SK-N-MC (cell line): ENCODE data around the gene COL9A1.

Experiments
- DNase-seq: peaks from one replicate; pipeline ENCODE4 v3.0.0-alpha.2; 2011; ENCODE audit warnings: low read depth, low spot score
- H3K27ac ChIP-seq: fragments of 200-600 bp; sonication (generic); 2 replicates; pipeline ENCODE4 v1.5.1; 2016; ENCODE audit warnings: mixed run types
- H3K36me3 ChIP-seq: fragments of 200-600 bp; sonication (generic); 2 replicates; pipeline ENCODE4 v1.6.1; 2017; ENCODE audit warnings: antibody characterized with exemption, low read length, mixed read lengths; ENCODE audit not compliant: insufficient read depth
- H3K4me3 ChIP-seq: fragments of 200-600 bp; sonication (generic); 2 replicates; pipeline ENCODE4 v1.5.1; 2016
- H3K9ac ChIP-seq: fragments of 200-600 bp; sonication (generic); 2 replicates; pipeline ENCODE4 v1.8.0; 2017; ENCODE audit warnings: mixed run types, mixed read lengths; ENCODE audit not compliant: insufficient read length
- H3K9me3 ChIP-seq: fragments of 200-600 bp; sonication (generic); 2 replicates; pipeline ENCODE4 v1.6.1; 2017; ENCODE audit warnings: low read depth, mild to moderate bottlenecking, antibody characterized with exemption, low read length, moderate library complexity, mixed read lengths
- EZH2 ChIP-seq: fragments of 200-600 bp; sonication (generic); IDR thresholded peaks from one replicate; pipeline ENCODE4 v1.6.1; 2017; ENCODE audit warnings: antibody characterized with exemption
- FOXP2 ChIP-seq: optimal IDR thresholded peaks from 2 replicates; pipeline ENCODE3; 2011; ENCODE audit warnings: mild to moderate bottlenecking, moderate library complexity; ENCODE audit not compliant: insufficient read depth; ENCODE audit errors: extremely low read length, control extremely low read depth
- POLR2AphosphoS5 ChIP-seq: IDR thresholded peaks from 2 replicates; pipeline ENCODE4 v1.6.1; 2012; ENCODE audit warnings: mild to moderate bottlenecking, low read depth, low read length, borderline replicate concordance

COL9A1 gene

GRCh38 chr6:70281923-70282311, 21.0 kb downstream of the COL9A1 start:
- TF ChIP-seq EZH2 (no peak), FOXP2 (no peak), POLR2AphosphoS5 (no peak)

GRCh38 chr6:70280400-70280853, 22.5 kb downstream of the COL9A1 start:
- no peaks in the 10 kb centered on the region for H3K9me3 ChIP-seq
- TF ChIP-seq EZH2 (no peak), POLR2AphosphoS5 (no peak), FOXP2 (no peak)
- no peak overlapping the region for H3K9ac ChIP-seq
- H3K36me3 ChIP-seq = no peaks in the 10 kb centered on the region
- no peak overlapping the region for H3K27ac ChIP-seq
- H3K4me3 ChIP-seq = no peak overlapping the region
- DNase-seq = no peak

More at GRCh38 chr6:70281923-70282311, 21.0 kb downstream of the COL9A1 start:
- Histone ChIP-seq H3K9me3 (no peaks in the 10 kb centered on the region), H3K4me3 (no peak overlapping the region), H3K36me3 (no peaks in the 10 kb centered on the region), H3K27ac (no peak overlapping the region), H3K9ac (no peak overlapping the region)
- no peak for DNase-seq

DNA sequence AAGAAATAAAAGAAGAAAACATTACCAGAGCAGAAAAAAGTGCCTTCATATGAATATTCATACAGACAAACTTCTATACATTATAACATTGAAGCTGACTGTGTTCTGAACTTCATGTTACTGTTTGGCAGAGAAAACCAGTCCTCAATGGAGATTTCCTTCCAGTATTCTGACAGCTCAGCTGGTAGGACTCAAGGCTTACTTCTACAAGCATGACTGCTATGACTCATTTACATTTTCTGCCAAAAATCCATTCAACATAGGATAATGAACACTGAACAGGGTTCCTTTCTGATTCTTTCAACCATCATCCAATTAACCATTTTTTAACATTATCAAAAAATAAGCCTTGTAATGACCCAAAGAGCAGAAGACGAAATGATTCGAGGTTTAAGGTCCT, 25.4 kb downstream of the COL9A1 start:
- TF ChIP-seq EZH2 (no peak), FOXP2 (no peak), POLR2AphosphoS5 (no peak)
- no peak overlapping the region for H3K4me3 ChIP-seq
- DNase-seq = no peak
- H3K27ac ChIP-seq = no peak overlapping the region
- H3K9me3 ChIP-seq = no peaks in the 10 kb centered on the region
- H3K36me3 ChIP-seq = no peaks in the 10 kb centered on the region
- no peak overlapping the region for H3K9ac ChIP-seq

- Histone ChIP-seq H3K9me3 (no peaks in the 10 kb centered on the region), H3K27ac (no peak overlapping the region), H3K9ac (no peak overlapping the region), H3K36me3 (no peaks in the 10 kb centered on the region), H3K4me3 (no peak overlapping the region)
- no peak for DNase-seq
- TF ChIP-seq EZH2 (no peak), POLR2AphosphoS5 (no peak), FOXP2 (no peak)
These were observed 28.5 kb downstream of the COL9A1 start for GRCh38 chr6:70274338-70274737.

GRCh38 chr6:70272071-70272470, 30.8 kb downstream of the COL9A1 start:
- no peak overlapping the region for H3K9ac ChIP-seq
- no peak overlapping the region for H3K4me3 ChIP-seq
- peak overlapping the region; percentile 58; the same call in 1 of the 2 replicates for H3K27ac ChIP-seq
- TF ChIP-seq FOXP2 (no peak), EZH2 (no peak), POLR2AphosphoS5 (no peak)
- DNase-seq = no peak
- H3K36me3 ChIP-seq = no peaks in the 10 kb centered on the region
- no peaks in the 10 kb centered on the region for H3K9me3 ChIP-seq

GRCh38 chr6:70270287-70271005, 32.4 kb downstream of the COL9A1 start:
- H3K4me3 ChIP-seq = peak overlapping the region; percentile 58
- H3K36me3 ChIP-seq = no peaks in the 10 kb centered on the region
- H3K9ac ChIP-seq = no peak overlapping the region
- peak overlapping the region; percentile 20; the same call in 1 of the 2 replicates for H3K27ac ChIP-seq
- no peak for TF ChIP-seq EZH2
- no peak for TF ChIP-seq FOXP2
- TF ChIP-seq POLR2AphosphoS5 = no peak; the same call in 1 of the 2 replicates
- no peaks in the 10 kb centered on the region for H3K9me3 ChIP-seq
- peak; percentile 44 for DNase-seq

DNA sequence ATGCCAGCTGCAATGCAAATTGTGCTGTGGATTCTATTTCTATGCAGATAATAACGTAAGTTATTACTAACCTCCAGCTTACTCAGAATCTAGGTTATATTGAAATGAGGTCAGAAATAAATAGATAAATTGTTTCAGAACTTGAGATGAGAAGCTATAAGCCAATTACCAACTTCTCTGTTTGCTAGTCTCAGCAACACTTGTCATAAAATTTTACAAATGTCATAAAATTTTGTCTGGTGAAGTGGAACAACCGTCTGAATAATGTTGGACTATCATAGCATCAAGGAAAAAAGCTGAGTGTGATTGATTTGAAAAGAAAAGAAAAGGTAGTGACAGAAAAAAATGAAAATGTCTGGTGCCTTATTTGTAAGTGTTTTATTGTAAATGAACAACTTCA, 36.7 kb downstream of the COL9A1 start:
- H3K27ac ChIP-seq = no peak overlapping the region
- no peaks in the 10 kb centered on the region for H3K36me3 ChIP-seq
- no peak overlapping the region for H3K4me3 ChIP-seq
- DNase-seq = no peak
- TF ChIP-seq FOXP2 (no peak), POLR2AphosphoS5 (no peak), EZH2 (no peak)
- H3K9ac ChIP-seq = no peak overlapping the region
- no peaks in the 10 kb centered on the region for H3K9me3 ChIP-seq

DNA sequence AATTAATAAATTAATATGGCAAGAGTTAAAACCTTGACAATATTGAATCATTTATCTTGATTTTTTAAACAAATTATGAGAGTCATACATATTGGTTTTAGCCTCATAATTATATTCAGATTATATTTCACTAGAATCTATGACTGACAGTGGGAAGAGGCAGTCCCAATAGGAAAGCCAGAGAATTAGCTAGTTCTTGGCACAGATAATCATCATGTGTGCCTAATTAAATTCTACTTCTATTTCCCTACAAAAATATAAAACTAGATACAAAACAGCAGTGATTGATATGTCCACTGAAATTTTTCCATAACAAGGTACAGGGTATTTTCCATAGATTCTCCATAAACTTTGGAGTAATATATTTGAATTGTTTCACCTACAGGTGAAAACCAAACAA, 38.6 kb downstream of the COL9A1 start:
- Histone ChIP-seq H3K4me3 (no peak overlapping the region), H3K9me3 (no peaks in the 10 kb centered on the region), H3K36me3 (no peaks in the 10 kb centered on the region), H3K27ac (no peak overlapping the region), H3K9ac (no peak overlapping the region)
- DNase-seq = no peak
- TF ChIP-seq EZH2 (no peak), POLR2AphosphoS5 (no peak), FOXP2 (no peak)

DNA sequence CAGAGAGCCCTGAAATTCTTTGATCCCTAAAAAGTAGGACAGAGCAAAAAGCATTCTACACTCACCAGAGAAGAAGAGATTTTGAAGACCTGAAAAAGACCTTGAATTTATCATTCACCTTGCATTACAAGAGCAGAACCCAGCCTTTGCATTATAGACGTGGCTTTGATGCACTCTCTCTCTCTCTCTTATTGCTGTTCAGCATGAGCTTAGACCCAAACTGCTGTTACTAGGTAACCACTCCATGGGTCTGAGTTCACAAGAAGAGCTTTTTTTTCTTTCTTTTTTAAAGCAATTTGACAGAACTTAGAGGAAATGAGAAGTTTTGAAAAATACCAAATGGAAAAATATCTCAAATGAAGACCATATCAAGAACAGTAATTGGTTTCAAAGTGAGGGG, 44.4 kb downstream of the COL9A1 start:
- Histone ChIP-seq H3K9ac (no peak overlapping the region), H3K4me3 (no peak overlapping the region), H3K27ac (no peak overlapping the region), H3K9me3 (no peaks in the 10 kb centered on the region), H3K36me3 (no peaks in the 10 kb centered on the region)
- TF ChIP-seq EZH2 (no peak), FOXP2 (no peak), POLR2AphosphoS5 (no peak)
- no peak for DNase-seq
